ENCODE measurements around the gene DNASE2B.

DNA sequence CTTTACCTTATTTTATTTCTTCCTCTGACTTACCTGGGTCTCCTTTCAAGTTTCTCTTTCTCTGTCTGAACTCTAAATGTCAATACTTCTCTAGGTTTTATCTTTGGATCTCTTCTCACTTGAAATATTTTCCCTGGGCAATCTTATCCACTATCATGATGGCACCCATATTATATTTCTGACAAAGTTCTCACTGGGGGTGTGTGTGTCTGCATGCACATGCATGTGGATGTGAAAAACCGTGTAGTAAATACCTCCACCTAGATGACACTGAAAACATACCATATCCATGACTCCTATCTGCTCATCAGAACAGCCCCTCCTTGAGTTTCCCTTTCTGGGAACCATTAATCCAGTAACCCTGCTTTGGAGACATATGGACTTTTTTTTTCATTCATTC is 30.9 kb downstream of the DNASE2B start:
- no peak for TF ChIP-seq POLR2A (IDR thresholded peaks at IDR 0.05)
- TF ChIP-seq, protein P1, sequence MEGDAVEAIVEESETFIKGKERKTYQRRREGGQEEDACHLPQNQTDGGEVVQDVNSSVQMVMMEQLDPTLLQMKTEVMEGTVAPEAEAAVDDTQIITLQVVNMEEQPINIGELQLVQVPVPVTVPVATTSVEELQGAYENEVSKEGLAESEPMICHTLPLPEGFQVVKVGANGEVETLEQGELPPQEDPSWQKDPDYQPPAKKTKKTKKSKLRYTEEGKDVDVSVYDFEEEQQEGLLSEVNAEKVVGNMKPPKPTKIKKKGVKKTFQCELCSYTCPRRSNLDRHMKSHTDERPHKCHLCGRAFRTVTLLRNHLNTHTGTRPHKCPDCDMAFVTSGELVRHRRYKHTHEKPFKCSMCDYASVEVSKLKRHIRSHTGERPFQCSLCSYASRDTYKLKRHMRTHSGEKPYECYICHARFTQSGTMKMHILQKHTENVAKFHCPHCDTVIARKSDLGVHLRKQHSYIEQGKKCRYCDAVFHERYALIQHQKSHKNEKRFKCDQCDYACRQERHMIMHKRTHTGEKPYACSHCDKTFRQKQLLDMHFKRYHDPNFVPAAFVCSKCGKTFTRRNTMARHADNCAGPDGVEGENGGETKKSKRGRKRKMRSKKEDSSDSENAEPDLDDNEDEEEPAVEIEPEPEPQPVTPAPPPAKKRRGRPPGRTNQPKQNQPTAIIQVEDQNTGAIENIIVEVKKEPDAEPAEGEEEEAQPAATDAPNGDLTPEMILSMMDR (IDR thresholded peaks at IDR 0.05) = no peak
